Measurements from ENCODE around the gene GABBR2.

DNA sequence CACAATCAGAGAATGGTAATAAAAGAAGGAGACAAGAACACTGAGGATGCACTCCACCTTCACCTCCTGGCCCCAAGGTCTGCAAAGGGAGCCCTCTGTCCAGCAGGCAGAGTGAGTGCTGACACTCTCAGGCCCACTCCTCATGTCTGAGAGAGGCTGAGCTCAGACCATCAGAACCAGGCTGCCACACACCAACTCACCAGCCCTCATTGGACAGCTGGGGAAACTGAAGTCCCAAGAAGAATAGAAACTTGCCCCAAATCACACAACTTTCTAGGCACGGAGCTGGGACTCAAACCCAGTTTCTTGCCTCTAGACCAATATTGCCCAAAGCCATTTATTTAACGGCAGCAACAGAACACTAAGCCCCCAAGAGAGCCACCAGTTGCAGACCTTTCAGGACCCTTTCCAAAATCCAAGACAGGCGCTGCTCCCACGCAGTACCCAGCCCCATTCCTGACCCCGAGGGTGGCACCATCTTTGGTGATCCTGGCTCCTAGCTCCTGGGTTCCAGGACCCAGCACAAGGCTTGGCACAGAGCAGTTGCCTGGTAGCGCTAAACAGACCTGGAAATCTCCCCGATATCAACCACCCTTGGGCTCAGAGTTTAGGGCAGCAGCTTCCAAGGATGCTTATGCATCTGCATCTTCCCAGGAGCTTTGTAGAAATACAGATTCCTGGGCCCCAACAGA, 192.4 kb downstream of the GABBR2 start:
- TF ChIP-seq TARDBP (IDR thresholded peaks at IDR 0.05) (no peak), KLF16 (IDR thresholded peaks at IDR 0.05) (no peak), CTCF (IDR thresholded peaks at IDR 0.05 in 2 of 3, conservative IDR thresholded peaks at IDR 0.05 in 1 of 3; ENCODE audit: insufficient read depth in 2 of 3, low read depth in 1 of 3, low read length in 3 of 3) (no peak), RAD21 (CRISPR knock-in tag; conservative IDR thresholded peaks at IDR 0.05 in 1 of 2, IDR thresholded peaks at IDR 0.05 in 1 of 2) (no peak), ZNF778 (CRISPR knock-in tag; IDR thresholded peaks at IDR 0.05) (no peak), MXI1 (IDR thresholded peaks at IDR 0.05; ENCODE audit: low read depth, low read length) (no peak), GATAD2B (IDR thresholded peaks at IDR 0.05; ENCODE audit: borderline replicate concordance) (no peak)

All from K562 (cell line).